Activated naive CD8-positive, alpha-beta T cell treated with anti-CD3 and anti-CD28 coated beads, Interleukin-2, amount 50 U/mL, for 24 hours (primary cell): ENCODE data around the gene LAMTOR4.
"Not testable (repeated sequence)": the region's sequence is repeated elsewhere in the genome, so short reads cannot be mapped to it uniquely, and the experiment has no call there.

Experiments
- ATAC-seq: fragments of 150-1000 bp; cut with Tn5 transposase; one replicate; pipeline ENCODE4 v1.10.0; 2021
- DNase-seq: peaks from one replicate; pipeline ENCODE4 v3.0.0; 2021
- H3K27ac Mint-ChIP-seq: one replicate; pipeline ENCODE4 v1.8.0; 2021; ENCODE audit warnings: mild to moderate bottlenecking, mixed read lengths
- H3K27me3 Mint-ChIP-seq: one replicate; pipeline ENCODE4 v1.8.0; 2021; ENCODE audit warnings: mixed read lengths
- H3K36me3 Mint-ChIP-seq: one replicate; pipeline ENCODE4 v1.8.0; 2021; ENCODE audit warnings: low read depth, mixed read lengths
- H3K4me1 Mint-ChIP-seq: one replicate; pipeline ENCODE4 v1.8.0; 2021; ENCODE audit warnings: mixed read lengths
- H3K4me3 Mint-ChIP-seq: one replicate; pipeline ENCODE4 v1.8.0; 2021; ENCODE audit warnings: mild to moderate bottlenecking, moderate library complexity, mixed read lengths
- H3K9me3 Mint-ChIP-seq: one replicate; pipeline ENCODE4 v1.8.0; 2021; ENCODE audit warnings: mixed read lengths

LAMTOR4 gene

DNA sequence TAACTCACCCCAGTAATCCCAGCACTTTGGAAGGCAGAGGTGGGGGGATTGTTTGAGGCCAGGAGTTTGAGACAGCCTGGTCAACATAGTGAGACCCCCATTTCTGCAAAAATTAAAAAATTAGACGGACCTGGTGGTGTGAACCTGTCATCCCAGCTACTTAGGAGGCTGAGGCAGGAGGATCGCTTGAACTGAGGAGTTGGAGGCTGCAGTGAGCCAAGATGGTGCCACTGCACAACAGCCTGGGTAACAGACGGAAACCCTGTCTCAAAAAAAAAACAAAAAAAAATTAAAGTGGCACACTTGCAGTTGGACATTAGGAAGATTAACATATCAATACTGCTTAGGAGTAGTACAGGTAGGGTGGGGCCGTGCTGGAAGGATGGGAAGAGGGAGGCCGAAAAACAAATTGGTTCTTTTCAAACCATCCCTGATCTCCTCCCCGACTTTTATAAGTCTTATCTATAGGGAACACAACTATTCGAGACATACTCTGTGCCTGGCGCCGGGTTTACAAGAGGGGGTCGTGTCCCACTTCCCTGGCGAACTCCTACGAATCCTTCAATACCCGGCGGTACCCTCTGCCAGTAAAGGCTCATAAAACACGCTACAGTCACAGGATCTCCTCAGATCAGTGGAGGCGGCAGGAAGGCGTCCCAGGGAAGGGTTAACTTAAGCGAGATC is 30.2 kb upstream of the LAMTOR4 start:
- H3K4me3 Mint-ChIP-seq, result peak overlapping the region; percentile 94
- peaks cover 13% of the 10 kb centered on the region for H3K36me3 Mint-ChIP-seq
- peak overlapping the region; percentile 99 for H3K27ac Mint-ChIP-seq
- peaks cover 28% of the 10 kb centered on the region for H3K4me1 Mint-ChIP-seq
- DNase-seq (no peak), ATAC-seq (no peak)
- no peaks in the 10 kb centered on the region for H3K27me3 Mint-ChIP-seq
- H3K9me3 Mint-ChIP-seq, result no peaks in the 10 kb centered on the region

DNA sequence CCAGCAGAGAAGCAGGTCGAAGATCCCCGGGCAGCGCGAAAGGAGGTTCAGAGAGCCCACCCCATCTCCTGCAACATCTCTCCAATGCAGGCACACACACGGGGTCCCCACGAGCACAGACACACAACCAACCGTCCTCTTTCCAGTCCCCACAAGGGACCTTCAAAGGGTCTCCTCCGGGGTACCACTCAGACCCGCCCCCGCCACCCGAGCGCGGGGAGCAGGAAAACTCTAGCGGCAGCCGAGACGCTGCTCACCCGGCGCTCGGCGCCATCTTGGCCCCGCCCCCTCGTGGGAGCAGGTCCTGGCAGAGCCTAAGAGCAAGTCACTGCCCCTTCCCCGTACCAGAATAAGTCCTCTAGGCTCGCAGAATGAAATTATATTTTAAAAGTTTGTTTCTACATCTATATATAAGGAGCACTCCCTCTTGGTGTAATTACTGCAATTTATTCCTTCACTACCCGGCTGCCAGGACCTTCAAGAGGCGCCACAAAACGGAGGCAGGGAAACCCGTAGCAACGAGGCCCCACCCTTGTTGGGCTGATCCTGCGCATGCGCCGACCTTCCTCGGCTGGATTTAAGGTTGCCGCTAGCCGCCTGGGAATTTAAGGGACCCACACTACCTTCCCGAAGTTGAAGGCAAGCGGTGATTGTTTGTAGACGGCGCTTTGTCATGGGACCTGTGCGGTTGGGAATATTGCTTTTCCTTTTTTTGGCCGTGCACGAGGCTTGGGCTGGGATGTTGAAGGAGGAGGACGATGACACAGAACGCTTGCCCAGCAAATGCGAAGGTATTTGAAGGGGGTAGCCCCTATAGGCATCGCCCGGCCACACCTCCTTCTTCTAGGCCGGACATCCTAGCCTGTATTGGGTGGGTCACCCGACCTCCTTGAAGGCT is 29.4 kb upstream of the LAMTOR4 start, which contains the start of the genes CNPY4 and TAF6:
CNPY4 (plus strand) TSS at position 563 of the 898 bp plus-strand sequence; CDS start at position 674, 111 bp downstream.
TAF6 (minus strand) TSS at position 287 of the 898 bp plus-strand sequence. CDS start 5,149 bp downstream, outside the sequence.
- ATAC-seq, result peak; percentile 78
- DNase-seq, result peak; percentile 95
- Mint-ChIP-seq H3K4me1 (peaks cover 30% of the 10 kb centered on the region), H3K36me3 (peaks cover 13% of the 10 kb centered on the region), H3K27me3 (no peaks in the 10 kb centered on the region), H3K27ac (peak within 1 kb of the TSS; percentile 99), H3K4me3 (peak within 1 kb of the TSS; percentile 94), H3K9me3 (no peaks in the 10 kb centered on the region)

GRCh38 chr7:100119970-100120732 is 28.6 kb upstream of the LAMTOR4 start:
- peaks cover 38% of the 10 kb centered on the region for H3K4me1 Mint-ChIP-seq
- peak; percentile 70 for ATAC-seq
- H3K36me3 Mint-ChIP-seq, result peaks cover 15% of the 10 kb centered on the region
- H3K27me3 Mint-ChIP-seq, result no peaks in the 10 kb centered on the region
- peak overlapping the region; percentile 94 for H3K4me3 Mint-ChIP-seq
- H3K9me3 Mint-ChIP-seq, result no peaks in the 10 kb centered on the region
- DNase-seq, result peak; percentile 61
- H3K27ac Mint-ChIP-seq, result peak overlapping the region; percentile 99

DNA sequence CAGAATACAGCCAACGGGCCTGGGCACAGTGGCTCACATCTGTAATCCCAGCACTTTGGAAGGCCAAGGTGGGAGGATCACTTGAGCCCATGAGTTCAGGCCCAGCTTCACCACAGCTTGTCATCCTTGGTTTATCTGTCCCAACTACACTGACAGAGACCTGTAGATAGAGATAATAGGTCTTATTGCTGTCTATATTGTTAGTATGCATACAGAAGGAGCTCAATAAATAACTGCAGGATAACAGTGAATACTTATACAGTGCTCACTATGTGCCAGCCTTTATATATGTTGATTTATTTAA is 28.0 kb upstream of the LAMTOR4 start:
- peaks cover 15% of the 10 kb centered on the region for H3K36me3 Mint-ChIP-seq
- H3K9me3 Mint-ChIP-seq, result no peaks in the 10 kb centered on the region
- no peak for DNase-seq
- no peak for ATAC-seq
- peaks cover 43% of the 10 kb centered on the region for H3K4me1 Mint-ChIP-seq
- H3K4me3 Mint-ChIP-seq, result peak overlapping the region; percentile 94
- H3K27me3 Mint-ChIP-seq, result no peaks in the 10 kb centered on the region
- H3K27ac Mint-ChIP-seq, result peak overlapping the region; percentile 99

DNA sequence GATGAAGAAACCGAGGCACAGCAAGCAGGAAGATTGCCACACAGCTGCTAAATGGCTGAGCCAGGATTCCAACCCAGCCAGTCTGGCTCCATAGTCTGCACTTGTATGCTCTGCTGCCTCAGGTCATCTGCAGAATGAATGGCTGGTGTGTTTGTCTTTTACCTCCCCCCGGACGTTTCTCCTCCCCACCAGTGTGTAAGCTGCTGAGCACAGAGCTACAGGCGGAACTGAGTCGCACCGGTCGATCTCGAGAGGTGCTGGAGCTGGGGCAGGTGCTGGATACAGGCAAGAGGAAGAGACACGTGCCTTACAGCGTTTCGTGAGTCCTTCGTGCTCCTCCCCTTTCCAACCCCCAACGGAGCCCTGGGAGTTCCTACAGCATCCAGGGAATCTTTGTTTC is 26.7 kb upstream of the LAMTOR4 start:
- Mint-ChIP-seq H3K9me3 (no peaks in the 10 kb centered on the region), H3K4me3 (no peak overlapping the region), H3K27me3 (no peaks in the 10 kb centered on the region), H3K27ac (no peak overlapping the region), H3K36me3 (peaks cover 16% of the 10 kb centered on the region), H3K4me1 (peaks cover 55% of the 10 kb centered on the region)
- DNase-seq (no peak), ATAC-seq (no peak)

DNA sequence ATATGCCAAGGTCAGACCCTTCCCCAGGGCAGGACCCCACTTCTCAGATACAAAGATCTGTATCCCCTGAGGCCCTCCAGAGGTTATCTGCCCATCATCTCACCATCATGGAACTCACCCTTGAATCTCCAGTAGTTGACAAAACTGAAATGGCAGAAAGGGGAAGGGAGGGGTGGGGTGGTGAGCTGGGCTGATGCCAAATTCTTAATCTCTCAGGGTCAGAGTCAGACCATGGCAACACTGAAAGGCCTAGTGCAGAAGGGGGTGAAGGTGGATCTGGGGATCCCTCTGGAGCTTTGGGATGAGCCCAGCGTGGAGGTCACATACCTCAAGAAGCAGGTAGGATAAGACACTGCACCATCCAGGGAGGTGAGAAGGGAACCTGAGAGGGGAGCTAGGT is 26.1 kb upstream of the LAMTOR4 start:
- H3K9me3 Mint-ChIP-seq, result no peaks in the 10 kb centered on the region
- DNase-seq, result no peak
- no peaks in the 10 kb centered on the region for H3K27me3 Mint-ChIP-seq
- peaks cover 16% of the 10 kb centered on the region for H3K36me3 Mint-ChIP-seq
- H3K27ac Mint-ChIP-seq, result no peak overlapping the region
- H3K4me1 Mint-ChIP-seq, result peaks cover 56% of the 10 kb centered on the region
- no peak for ATAC-seq
- H3K4me3 Mint-ChIP-seq, result no peak overlapping the region

DNA sequence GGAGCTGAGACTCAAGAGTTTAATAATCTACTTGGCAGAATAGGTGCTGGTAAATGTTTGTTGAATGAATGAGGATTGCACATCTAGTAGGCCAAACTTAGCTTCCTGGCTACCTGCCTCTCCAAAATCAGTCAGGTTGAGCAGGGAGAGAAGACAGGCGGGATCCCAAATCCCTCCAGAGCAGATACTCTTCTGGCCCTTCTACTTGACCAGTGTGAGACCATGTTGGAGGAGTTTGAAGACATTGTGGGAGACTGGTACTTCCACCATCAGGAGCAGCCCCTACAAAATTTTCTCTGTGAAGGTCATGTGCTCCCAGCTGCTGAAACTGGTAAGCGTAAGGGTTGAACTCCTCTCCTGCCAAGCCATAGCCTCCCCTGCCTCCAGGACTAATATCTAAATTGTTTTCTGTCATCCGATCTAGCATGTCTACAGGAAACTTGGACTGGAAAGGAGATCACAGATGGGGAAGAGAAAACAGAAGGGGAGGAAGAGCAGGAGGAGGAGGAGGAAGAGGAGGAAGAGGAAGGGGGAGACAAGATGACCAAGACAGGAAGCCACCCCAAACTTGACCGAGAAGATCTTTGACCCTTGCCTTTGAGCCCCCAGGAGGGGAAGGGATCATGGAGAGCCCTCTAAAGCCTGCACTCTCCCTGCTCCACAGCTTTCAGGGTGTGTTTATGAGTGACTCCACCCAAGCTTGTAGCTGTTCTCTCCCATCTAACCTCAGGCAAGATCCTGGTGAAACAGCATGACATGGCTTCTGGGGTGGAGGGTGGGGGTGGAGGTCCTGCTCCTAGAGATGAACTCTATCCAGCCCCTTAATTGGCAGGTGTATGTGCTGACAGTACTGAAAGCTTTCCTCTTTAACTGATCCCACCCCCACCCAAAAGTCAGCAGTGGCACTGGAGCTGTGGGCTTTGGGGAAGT is 24.2 kb upstream of the LAMTOR4 start:
- no peaks in the 10 kb centered on the region for H3K27me3 Mint-ChIP-seq
- H3K4me1 Mint-ChIP-seq, result peaks cover 50% of the 10 kb centered on the region
- DNase-seq (no peak), ATAC-seq (no peak)
- H3K36me3 Mint-ChIP-seq, result peaks cover 10% of the 10 kb centered on the region
- H3K4me3 Mint-ChIP-seq, result no peak overlapping the region
- peak overlapping the region; percentile 56 for H3K27ac Mint-ChIP-seq
- H3K9me3 Mint-ChIP-seq, result no peaks in the 10 kb centered on the region

GRCh38 chr7:100126239-100126930 is 22.3 kb upstream of the LAMTOR4 start:
- H3K27me3 Mint-ChIP-seq, result no peaks in the 10 kb centered on the region
- H3K36me3 Mint-ChIP-seq, result peaks cover 9% of the 10 kb centered on the region
- DNase-seq, result no peak
- peak overlapping the region; percentile 99 for H3K4me3 Mint-ChIP-seq
- no peaks in the 10 kb centered on the region for H3K9me3 Mint-ChIP-seq
- peak overlapping the region; percentile 99 for H3K27ac Mint-ChIP-seq
- peak; percentile 30 for ATAC-seq
- peaks cover 44% of the 10 kb centered on the region for H3K4me1 Mint-ChIP-seq

DNA sequence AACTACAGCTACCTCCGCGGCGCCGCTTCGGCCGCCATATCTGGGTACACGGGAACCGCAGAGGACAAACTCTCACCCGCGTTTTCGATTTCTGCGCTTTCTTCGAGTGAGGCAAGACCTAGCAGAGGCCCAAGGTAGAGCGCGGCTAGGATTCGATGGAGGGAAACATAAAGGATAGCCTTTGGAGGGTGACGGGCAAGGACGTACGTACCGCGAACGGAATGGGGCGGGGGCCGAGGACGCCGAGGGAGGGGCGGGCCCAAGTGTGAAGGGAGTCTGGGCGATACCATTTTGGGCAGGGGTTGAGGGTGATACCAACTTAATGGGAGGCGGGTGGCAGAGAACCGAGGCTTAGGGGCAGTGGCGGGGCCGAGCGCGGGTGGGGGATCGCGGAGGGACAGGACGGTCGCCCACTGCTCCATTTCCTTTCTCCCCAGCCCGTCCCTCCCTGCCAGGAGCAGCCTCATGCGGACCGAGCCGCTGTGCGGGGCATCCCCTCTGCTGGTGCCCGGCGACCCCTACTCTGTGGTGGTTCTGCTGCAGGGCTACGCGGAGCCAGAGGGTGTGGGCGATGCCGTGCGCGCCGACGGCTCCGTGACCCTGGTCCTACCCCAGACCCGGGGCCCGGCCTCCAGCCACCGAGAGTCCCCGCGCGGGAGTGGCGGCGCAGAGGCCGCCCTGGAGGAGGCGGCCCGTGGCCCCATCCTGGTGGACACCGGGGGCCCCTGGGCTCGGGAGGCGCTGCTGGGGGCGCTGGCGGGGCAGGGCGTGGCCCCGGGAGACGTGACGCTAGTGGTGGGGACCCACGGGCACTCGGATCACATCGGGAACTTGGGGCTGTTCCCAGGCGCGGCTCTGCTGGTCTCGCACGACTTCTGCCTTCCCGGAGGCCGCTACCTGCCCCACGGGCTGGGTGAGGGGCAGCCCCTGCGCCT is 21.5 kb upstream of the LAMTOR4 start, which contains the start of gene MBLAC1:
MBLAC1 (plus strand) TSS at position 37 of the 935 bp plus-strand sequence; CDS start at position 466, 429 bp downstream.
- H3K4me1 Mint-ChIP-seq, result peaks cover 43% of the 10 kb centered on the region
- ATAC-seq (peak; percentile 67), DNase-seq (peak; percentile 90)
- H3K27me3 Mint-ChIP-seq, result no peaks in the 10 kb centered on the region
- no peaks in the 10 kb centered on the region for H3K9me3 Mint-ChIP-seq
- H3K27ac Mint-ChIP-seq, result peak within 1 kb of the TSS; percentile 99
- peaks cover 9% of the 10 kb centered on the region for H3K36me3 Mint-ChIP-seq
- peak within 1 kb of the TSS; percentile 99 for H3K4me3 Mint-ChIP-seq

DNA sequence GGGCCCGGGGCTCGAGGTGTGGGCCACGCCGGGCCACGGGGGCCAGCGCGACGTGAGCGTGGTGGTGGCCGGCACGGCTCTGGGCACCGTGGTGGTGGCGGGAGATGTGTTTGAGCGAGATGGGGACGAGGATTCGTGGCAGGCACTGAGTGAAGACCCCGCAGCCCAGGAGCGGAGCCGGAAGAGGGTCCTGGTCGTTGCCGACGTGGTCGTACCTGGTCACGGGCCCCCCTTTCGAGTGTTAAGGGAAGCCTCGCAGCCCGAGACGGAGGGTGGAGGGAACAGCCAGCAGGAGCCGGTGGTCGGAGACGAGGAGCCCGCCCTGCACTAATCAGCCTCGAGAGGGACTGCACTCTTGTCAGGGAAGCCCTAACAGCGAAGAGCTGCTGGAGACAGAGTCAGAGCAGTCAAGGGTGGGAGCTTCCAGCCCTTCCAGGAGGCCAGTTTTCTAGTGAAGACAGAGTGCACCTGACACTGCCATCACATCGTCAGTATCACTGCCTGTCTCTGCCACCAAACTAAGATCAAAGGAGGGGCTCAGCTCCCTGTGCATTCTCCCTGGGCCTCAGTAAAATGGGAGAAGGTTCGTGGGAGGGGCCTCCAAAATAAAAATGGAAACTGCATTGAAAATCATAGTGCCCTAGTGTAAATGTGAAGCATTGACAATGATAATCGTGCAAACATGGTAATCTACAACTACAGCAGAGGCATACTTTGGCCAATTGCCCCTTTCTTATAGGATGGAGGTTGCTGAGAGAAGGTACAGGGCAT is 20.7 kb upstream of the LAMTOR4 start:
- ATAC-seq (peak; percentile 18), DNase-seq (peak; percentile 33)
- Mint-ChIP-seq H3K4me1 (peaks cover 48% of the 10 kb centered on the region), H3K9me3 (no peaks in the 10 kb centered on the region), H3K27me3 (no peaks in the 10 kb centered on the region), H3K4me3 (peak overlapping the region; percentile 99), H3K27ac (no peak overlapping the region), H3K36me3 (peaks cover 5% of the 10 kb centered on the region)

GRCh38 chr7:100128637-100128963 is 20.1 kb upstream of the LAMTOR4 start:
- DNase-seq (no peak), ATAC-seq (no peak)
- Mint-ChIP-seq H3K36me3 (peaks cover 5% of the 10 kb centered on the region), H3K27me3 (no peaks in the 10 kb centered on the region), H3K9me3 (no peaks in the 10 kb centered on the region), H3K4me3 (peak overlapping the region; percentile 99), H3K27ac (no peak overlapping the region), H3K4me1 (peaks cover 48% of the 10 kb centered on the region)

DNA sequence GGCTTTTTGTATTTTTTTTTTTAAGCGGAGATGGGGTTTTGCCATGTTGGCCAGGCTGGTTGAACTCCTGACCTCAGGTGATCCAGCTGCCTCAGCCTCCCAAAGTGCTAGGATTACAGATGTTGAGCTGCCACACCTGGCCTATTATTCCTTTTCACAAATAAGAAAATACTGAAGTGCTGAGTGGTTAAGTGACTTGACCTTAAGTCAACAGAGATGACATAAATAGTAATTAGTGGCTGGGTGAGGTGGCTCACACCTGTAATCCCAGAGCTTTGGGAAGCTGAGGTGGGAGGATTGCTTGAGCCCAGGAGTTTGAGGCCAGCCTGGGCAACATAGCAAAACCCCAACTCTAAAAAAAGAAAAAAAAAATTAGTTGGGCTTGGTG is 18.5 kb upstream of the LAMTOR4 start:
- not testable (repeated sequence) for H3K36me3 Mint-ChIP-seq, ATAC-seq, H3K9me3 Mint-ChIP-seq, H3K27me3 Mint-ChIP-seq, DNase-seq, H3K4me3 Mint-ChIP-seq, H3K27ac Mint-ChIP-seq
- peaks cover 38% of the 10 kb centered on the region for H3K4me1 Mint-ChIP-seq
